CD4-positive, alpha-beta memory T cell (primary cell): ENCODE measurements around the gene PLCL2. TPM values are rescaled to one million over a fixed set of nuclear protein-coding genes. Genes with fewer than 3 reads are reported as not detected.

Experiments used
- CTCF ChIA-PET: fragments of 350-600 bp; sonication (Branson Sonifier 250); formaldehyde crosslinking; loops from one replicate; lab custom pipeline; 2021; ENCODE audit warnings: inconsistent platforms; ENCODE audit not compliant: partially characterized antibody; lab: Charles Lee
- POLR2A ChIA-PET: fragments of 350-600 bp; sonication (Branson Sonifier 250); formaldehyde crosslinking; loops from one replicate; lab custom pipeline; 2021; ENCODE audit not compliant: partially characterized antibody; lab: Charles Lee
- DNase-seq, 5 donors: peaks; one replicate each; pipeline versions ENCODE4 v3.0.0 to v3.0.0-alpha.2; 2020 to 2022; ENCODE audit warnings: mixed read lengths in 1 of 5
- H3K27ac ChIP-seq: one replicate; pipeline ENCODE4 v1.7.0; 2013; ENCODE audit warnings: low read depth, low read length
- H3K27me3 ChIP-seq: 2 replicates; pipeline ENCODE4 v1.7.0; 2013; ENCODE audit warnings: mild to moderate bottlenecking, low read length, moderate library complexity; ENCODE audit not compliant: insufficient read depth
- H3K36me3 ChIP-seq: 2 replicates; pipeline ENCODE4 v1.7.0; 2013; ENCODE audit warnings: mild to moderate bottlenecking, low read length, moderate library complexity; ENCODE audit not compliant: insufficient read depth
- H3K4me1 ChIP-seq: 2 replicates; pipeline ENCODE4 v1.7.0; 2013; ENCODE audit warnings: mild to moderate bottlenecking, low read length, moderate library complexity; ENCODE audit not compliant: insufficient read depth
- H3K4me3 ChIP-seq, 2 donors: one replicate each; pipeline ENCODE4 v1.7.0; 2013; ENCODE audit warnings: low read length in 2 of 2, mild to moderate bottlenecking in 1 of 2
- H3K9me3 ChIP-seq, 2 donors: one replicate each; pipeline ENCODE4 v1.7.0; 2013; ENCODE audit warnings: low read length in 2 of 2, control low read depth in 1 of 2; ENCODE audit not compliant: control insufficient read depth in 1 of 2
- H3K27ac Mint-ChIP-seq, 7 donors: one replicate each; pipeline ENCODE4 v1.8.0; 2020 to 2021; ENCODE audit warnings: mixed read lengths in 7 of 7, mild to moderate bottlenecking in 6 of 7, inconsistent platforms in 3 of 7, moderate library complexity in 3 of 7
- H3K27me3 Mint-ChIP-seq, 2 donors: one replicate each; pipeline ENCODE4 v1.8.0; 2020 to 2021; ENCODE audit warnings: mixed read lengths in 2 of 2
- H3K36me3 Mint-ChIP-seq, 2 donors: one replicate each; pipeline ENCODE4 v1.8.0; 2020 to 2021; ENCODE audit warnings: mixed read lengths in 2 of 2, inconsistent platforms in 1 of 2, mild to moderate bottlenecking in 1 of 2
- H3K4me1 Mint-ChIP-seq, 4 donors: one replicate each; pipeline ENCODE4 v1.8.0; 2020 to 2021; ENCODE audit warnings: mixed read lengths in 4 of 4, mild to moderate bottlenecking in 1 of 4
- H3K4me3 Mint-ChIP-seq, 8 donors: one replicate each; pipeline ENCODE4 v1.8.0; 2020 to 2021; ENCODE audit warnings: mixed read lengths in 8 of 8, mild to moderate bottlenecking in 7 of 8, moderate library complexity in 6 of 8, inconsistent platforms in 3 of 8
- H3K9me3 Mint-ChIP-seq, 8 donors: one replicate each; pipeline ENCODE4 v1.8.0; 2020 to 2021; ENCODE audit warnings: mixed read lengths in 8 of 8, mild to moderate bottlenecking in 5 of 8, inconsistent platforms in 3 of 8, moderate library complexity in 1 of 8
- intact Hi-C: fragments of 100-400 bp; cut with micrococcal nuclease; formaldehyde crosslinking; loops from one replicate; pipeline ENCODE4 v1.15.1; 2023
- polyA plus RNA-seq, 2 donors: library from polyadenylated mRNA; unstranded; fragments of 300-500 nt; fragmentation: Illumina TruSeq; gene quantifications; one replicate each; pipeline ENCODE4 v1.2.3, GENCODE V29; 2021
- total RNA-seq, 2 experiments: library from RNA; stranded (reverse); gene quantifications; one replicate each; pipeline ENCODE4 v1.2.3, GENCODE V29; 2021

Gene PLCL2
- total and polyA plus RNA-seq, 4 experiments from 2014 or later, result 64.5 to 89.4 (median 68.1) TPM

DNA sequence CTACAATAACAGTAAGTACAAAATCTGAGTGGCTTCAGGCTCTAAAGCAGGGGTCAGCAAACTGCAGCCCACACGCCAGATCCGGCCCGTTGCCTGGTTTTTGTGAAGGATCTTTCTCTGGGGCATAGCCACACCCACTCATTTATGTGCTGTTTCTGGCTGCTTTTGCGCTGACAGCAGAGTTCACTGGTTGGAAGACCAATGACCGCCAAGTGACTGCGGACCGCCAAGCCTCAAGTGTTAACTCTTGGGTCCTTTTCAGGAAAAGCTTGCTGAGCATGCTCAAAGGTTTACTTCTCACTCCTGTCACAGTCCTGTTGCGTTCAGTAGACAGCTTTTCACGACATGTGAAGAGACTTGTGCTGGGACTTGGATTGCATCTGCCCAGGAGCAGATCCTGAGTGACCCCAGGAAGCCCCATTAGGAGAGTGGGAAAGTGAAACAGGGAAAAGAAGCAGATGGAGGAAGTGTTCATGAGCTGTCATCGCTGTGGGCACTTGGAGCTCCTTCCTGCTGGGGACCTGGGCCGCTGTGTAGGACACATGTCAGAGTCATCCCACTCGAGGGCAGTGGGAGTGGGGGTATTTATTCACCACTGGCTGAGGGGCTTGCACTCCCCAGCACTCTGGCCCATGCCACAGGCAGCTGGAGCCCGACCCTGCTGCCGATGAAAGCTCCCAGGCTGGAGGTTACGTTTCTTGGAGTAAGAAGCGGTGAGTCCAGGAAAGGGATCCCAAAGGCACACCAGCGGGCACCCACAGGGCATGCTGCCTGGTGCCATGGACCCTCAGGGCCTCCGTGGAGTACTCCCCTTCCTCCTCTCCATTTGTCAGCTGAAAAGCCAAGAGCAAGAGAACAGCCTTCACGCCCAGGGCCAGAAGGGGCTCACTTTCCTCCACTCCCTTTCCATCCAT, 249.1 kb downstream of the PLCL2 start:
- Histone ChIP-seq H3K27ac (no peak overlapping the region), H3K36me3 (no peaks in the 10 kb centered on the region), H3K27me3 (no peaks in the 10 kb centered on the region), H3K4me3 (no peak overlapping the region), H3K4me1 (no peaks in the 10 kb centered on the region), H3K9me3 (no peaks in the 10 kb centered on the region)
- Mint-ChIP-seq H3K27me3 (peaks cover 0 to 2% of the 10 kb centered on the region in 2 donors), H3K4me3 (no peak overlapping the region), H3K4me1 (peaks cover 0 to 6% (median 0%) of the 10 kb centered on the region in 4 donors), H3K9me3 (peaks cover 0 to 2% (median 0%) of the 10 kb centered on the region in 8 donors), H3K27ac (no peak overlapping the region), H3K36me3 (no peaks in the 10 kb centered on the region)
- CTCF ChIA-PET, result no interaction called here
- no peak for DNase-seq
- POLR2A ChIA-PET, result no interaction called here
- intact Hi-C loops, result no loop called here

GRCh38 chr3:17135696-17136095, 250.9 kb downstream of the PLCL2 start:
- CTCF ChIA-PET, result no interaction called here
- POLR2A ChIA-PET, result no interaction called here
- no peaks in the 10 kb centered on the region for H3K4me1 ChIP-seq
- H3K4me3 ChIP-seq, result no peak overlapping the region
- H3K27me3 ChIP-seq, result no peaks in the 10 kb centered on the region
- no peak overlapping the region for H3K27ac ChIP-seq
- Mint-ChIP-seq H3K4me1 (peaks cover 0 to 4% (median under 1%) of the 10 kb centered on the region in 4 donors), H3K36me3 (no peaks in the 10 kb centered on the region), H3K4me3 (no peak overlapping the region), H3K9me3 (peaks cover 0 to 2% (median 0%) of the 10 kb centered on the region in 8 donors), H3K27me3 (no peaks in the 10 kb centered on the region), H3K27ac (peak overlapping the region in 1 of 7 donors; percentile 32)
- H3K9me3 ChIP-seq, result no peaks in the 10 kb centered on the region
- H3K36me3 ChIP-seq, result no peaks in the 10 kb centered on the region
- intact Hi-C loops, result no loop called here
- no peak for DNase-seq

DNA sequence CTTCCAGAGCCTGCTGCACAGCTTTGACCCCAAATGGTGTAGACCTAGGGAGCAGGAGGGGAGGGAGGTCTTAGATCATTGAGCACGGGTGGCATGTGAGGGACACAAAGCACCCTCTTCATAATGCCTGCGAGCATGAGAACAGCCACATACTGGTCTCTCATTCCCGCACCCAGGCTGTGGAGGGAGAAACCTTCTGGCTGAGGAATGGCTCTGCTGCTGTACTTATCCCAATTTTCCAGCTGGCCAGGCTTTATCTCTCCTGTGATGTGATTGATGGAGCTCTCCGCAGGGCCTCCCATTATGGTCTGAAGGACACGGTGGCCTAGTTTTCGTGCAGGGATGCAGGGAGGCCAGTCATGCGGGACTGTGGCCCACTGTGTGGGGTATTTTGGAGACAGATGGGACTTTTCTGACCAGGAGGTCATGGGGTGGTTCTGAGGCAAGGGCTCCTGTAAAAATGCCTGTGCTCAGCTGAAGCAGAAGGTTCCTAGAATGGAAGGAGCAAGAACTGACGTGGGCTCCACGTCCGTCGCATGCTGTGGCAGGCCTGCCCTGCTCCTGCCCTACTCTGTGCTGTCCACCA, 251.5 kb downstream of the PLCL2 start:
- intact Hi-C loops, result no loop called here

DNA sequence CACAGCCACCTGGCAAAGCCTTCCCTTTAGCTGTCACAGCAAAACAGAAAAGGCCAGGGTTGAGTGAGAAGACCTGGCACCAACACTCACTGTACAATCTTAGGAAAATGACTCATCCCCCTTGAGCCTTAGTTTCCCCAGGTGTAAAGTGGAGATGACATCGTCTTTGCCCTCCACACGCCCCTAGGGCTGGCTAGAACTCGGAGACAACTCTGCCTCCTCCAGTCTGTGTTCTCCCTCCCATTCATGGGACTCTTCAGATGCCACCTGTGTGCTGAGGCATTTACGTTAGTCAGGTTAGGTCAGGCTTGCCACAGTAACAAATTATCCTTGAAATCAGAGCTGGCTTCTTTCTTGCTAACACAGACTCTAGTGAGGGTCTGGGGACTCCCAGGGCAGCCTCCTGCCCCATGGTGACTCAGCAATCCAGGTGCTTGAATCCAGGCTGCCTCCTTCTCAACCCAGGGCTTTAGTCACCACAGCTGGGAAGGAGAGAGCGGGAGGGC, 252.6 kb downstream of the PLCL2 start:
- Histone ChIP-seq H3K36me3 (no peaks in the 10 kb centered on the region), H3K27me3 (no peaks in the 10 kb centered on the region), H3K4me3 (no peak overlapping the region), H3K4me1 (no peaks in the 10 kb centered on the region), H3K27ac (no peak overlapping the region), H3K9me3 (no peaks in the 10 kb centered on the region)
- intact Hi-C loops, result no loop called here
- H3K27ac Mint-ChIP-seq, result peak overlapping the region in 1 of 7 donors; percentile 35
- ChIA-PET CTCF (no interaction called here), POLR2A (no interaction called here)
- H3K4me1 Mint-ChIP-seq, result peaks cover 0 to 4% (median under 1%) of the 10 kb centered on the region in 4 donors
- H3K4me3 Mint-ChIP-seq, result no peak overlapping the region
- DNase-seq, result no peak
- H3K9me3 Mint-ChIP-seq, result peaks cover 0 to 2% (median 0%) of the 10 kb centered on the region in 8 donors
- H3K27me3 Mint-ChIP-seq, result no peaks in the 10 kb centered on the region
- H3K36me3 Mint-ChIP-seq, result no peaks in the 10 kb centered on the region

More for the DNA sequence above, 251.5 kb downstream of the PLCL2 start:
- Histone ChIP-seq H3K27me3 (no peaks in the 10 kb centered on the region), H3K36me3 (no peaks in the 10 kb centered on the region), H3K9me3 (no peaks in the 10 kb centered on the region), H3K4me1 (no peaks in the 10 kb centered on the region), H3K27ac (no peak overlapping the region), H3K4me3 (no peak overlapping the region)
- no peak for DNase-seq
- CTCF ChIA-PET, result no interaction called here
- Mint-ChIP-seq H3K9me3 (peaks cover 0 to 2% (median 0%) of the 10 kb centered on the region in 8 donors), H3K27ac (peak overlapping the region in 2 of 7 donors; percentile 18 to 75), H3K36me3 (no peaks in the 10 kb centered on the region), H3K4me1 (peaks cover 0 to 4% (median under 1%) of the 10 kb centered on the region in 4 donors), H3K27me3 (no peaks in the 10 kb centered on the region), H3K4me3 (no peak overlapping the region)
- POLR2A ChIA-PET, result no interaction called here

DNA sequence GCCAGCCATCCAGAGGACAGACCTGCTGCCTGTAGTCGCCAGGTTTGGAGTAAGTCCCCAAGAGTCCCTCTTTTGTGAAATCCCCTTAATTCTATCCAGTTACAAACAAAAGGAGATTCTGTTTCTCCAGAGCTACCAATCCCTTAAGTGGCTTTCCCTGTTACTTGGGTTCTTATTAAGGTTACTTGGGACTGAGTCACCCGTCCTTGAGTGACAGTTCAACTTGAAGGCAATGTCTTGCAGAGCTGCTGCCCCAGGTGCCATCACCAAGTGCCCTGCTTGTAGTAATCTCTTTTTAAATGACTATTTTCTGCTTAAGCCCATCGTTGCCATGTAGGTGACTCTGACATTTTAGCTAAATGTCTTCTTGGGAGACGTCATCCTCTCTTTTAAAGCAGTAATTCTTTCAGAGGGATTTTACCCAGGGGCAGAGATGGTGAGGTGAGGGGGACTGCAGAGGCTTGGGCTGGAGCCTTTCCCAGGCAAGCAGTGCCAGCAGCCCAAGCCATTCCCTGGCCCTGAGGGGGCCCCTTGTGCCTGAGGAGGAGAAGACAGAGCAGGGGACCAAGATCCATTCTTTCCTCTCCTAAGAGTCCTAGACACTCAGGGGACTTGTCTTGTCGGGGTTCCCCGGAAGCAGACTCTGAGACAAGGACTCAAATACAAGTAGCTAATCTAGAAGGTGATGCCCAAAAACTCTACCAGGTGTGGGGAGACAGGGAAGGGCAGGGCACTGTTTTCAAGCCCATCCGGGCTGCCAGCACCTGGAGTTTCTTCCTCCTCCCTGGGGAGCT, 253.7 kb downstream of the PLCL2 start:
- no peaks in the 10 kb centered on the region for H3K27me3 Mint-ChIP-seq
- ChIA-PET POLR2A (no interaction called here), CTCF (no interaction called here)
- peaks cover 0 to 4% (median under 1%) of the 10 kb centered on the region in 4 donors for H3K4me1 Mint-ChIP-seq
- DNase-seq, result no peak
- Histone ChIP-seq H3K36me3 (no peaks in the 10 kb centered on the region), H3K9me3 (no peaks in the 10 kb centered on the region), H3K27me3 (no peaks in the 10 kb centered on the region), H3K4me1 (no peaks in the 10 kb centered on the region), H3K4me3 (no peak overlapping the region), H3K27ac (no peak overlapping the region)
- intact Hi-C loops, result no loop called here
- no peak overlapping the region for H3K4me3 Mint-ChIP-seq
- H3K36me3 Mint-ChIP-seq, result no peaks in the 10 kb centered on the region
- peaks cover 0 to 2% (median 0%) of the 10 kb centered on the region in 8 donors for H3K9me3 Mint-ChIP-seq
- peak overlapping the region in 1 of 7 donors; percentile 68 for H3K27ac Mint-ChIP-seq
